ENCODE results near the gene HSPA12B. TPM values are rescaled to one million over a fixed set of nuclear protein-coding genes. Genes with fewer than 3 reads are reported as not detected.

HSPA12B gene
- total and polyA plus RNA-seq, 9 of the 15 experiments (the other 6 are each of a cell fraction or from before 2014, with no cell fraction given) = 0.03 to 0.07 TPM; not detected in 7

DNA sequence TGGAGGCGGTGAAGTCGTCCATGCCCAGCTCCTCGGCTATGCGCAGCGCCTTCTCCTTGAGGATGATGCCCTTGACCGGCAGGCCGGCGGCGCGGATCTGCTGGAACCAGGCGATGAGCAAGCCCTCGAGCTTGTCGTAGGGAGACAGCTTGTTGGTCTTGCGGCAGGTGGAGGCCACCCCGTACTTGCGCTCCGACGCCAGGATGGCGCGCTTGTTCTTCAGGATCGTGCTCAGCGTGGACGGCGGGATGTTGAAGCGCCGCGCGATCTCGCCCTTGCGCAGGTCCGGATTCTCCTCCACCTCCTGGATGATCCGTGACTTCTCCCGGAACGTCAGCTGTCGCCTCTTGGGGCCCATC is 53.6 kb downstream of the HSPA12B start (continued):
- TF ChIP-seq, protein P1, sequence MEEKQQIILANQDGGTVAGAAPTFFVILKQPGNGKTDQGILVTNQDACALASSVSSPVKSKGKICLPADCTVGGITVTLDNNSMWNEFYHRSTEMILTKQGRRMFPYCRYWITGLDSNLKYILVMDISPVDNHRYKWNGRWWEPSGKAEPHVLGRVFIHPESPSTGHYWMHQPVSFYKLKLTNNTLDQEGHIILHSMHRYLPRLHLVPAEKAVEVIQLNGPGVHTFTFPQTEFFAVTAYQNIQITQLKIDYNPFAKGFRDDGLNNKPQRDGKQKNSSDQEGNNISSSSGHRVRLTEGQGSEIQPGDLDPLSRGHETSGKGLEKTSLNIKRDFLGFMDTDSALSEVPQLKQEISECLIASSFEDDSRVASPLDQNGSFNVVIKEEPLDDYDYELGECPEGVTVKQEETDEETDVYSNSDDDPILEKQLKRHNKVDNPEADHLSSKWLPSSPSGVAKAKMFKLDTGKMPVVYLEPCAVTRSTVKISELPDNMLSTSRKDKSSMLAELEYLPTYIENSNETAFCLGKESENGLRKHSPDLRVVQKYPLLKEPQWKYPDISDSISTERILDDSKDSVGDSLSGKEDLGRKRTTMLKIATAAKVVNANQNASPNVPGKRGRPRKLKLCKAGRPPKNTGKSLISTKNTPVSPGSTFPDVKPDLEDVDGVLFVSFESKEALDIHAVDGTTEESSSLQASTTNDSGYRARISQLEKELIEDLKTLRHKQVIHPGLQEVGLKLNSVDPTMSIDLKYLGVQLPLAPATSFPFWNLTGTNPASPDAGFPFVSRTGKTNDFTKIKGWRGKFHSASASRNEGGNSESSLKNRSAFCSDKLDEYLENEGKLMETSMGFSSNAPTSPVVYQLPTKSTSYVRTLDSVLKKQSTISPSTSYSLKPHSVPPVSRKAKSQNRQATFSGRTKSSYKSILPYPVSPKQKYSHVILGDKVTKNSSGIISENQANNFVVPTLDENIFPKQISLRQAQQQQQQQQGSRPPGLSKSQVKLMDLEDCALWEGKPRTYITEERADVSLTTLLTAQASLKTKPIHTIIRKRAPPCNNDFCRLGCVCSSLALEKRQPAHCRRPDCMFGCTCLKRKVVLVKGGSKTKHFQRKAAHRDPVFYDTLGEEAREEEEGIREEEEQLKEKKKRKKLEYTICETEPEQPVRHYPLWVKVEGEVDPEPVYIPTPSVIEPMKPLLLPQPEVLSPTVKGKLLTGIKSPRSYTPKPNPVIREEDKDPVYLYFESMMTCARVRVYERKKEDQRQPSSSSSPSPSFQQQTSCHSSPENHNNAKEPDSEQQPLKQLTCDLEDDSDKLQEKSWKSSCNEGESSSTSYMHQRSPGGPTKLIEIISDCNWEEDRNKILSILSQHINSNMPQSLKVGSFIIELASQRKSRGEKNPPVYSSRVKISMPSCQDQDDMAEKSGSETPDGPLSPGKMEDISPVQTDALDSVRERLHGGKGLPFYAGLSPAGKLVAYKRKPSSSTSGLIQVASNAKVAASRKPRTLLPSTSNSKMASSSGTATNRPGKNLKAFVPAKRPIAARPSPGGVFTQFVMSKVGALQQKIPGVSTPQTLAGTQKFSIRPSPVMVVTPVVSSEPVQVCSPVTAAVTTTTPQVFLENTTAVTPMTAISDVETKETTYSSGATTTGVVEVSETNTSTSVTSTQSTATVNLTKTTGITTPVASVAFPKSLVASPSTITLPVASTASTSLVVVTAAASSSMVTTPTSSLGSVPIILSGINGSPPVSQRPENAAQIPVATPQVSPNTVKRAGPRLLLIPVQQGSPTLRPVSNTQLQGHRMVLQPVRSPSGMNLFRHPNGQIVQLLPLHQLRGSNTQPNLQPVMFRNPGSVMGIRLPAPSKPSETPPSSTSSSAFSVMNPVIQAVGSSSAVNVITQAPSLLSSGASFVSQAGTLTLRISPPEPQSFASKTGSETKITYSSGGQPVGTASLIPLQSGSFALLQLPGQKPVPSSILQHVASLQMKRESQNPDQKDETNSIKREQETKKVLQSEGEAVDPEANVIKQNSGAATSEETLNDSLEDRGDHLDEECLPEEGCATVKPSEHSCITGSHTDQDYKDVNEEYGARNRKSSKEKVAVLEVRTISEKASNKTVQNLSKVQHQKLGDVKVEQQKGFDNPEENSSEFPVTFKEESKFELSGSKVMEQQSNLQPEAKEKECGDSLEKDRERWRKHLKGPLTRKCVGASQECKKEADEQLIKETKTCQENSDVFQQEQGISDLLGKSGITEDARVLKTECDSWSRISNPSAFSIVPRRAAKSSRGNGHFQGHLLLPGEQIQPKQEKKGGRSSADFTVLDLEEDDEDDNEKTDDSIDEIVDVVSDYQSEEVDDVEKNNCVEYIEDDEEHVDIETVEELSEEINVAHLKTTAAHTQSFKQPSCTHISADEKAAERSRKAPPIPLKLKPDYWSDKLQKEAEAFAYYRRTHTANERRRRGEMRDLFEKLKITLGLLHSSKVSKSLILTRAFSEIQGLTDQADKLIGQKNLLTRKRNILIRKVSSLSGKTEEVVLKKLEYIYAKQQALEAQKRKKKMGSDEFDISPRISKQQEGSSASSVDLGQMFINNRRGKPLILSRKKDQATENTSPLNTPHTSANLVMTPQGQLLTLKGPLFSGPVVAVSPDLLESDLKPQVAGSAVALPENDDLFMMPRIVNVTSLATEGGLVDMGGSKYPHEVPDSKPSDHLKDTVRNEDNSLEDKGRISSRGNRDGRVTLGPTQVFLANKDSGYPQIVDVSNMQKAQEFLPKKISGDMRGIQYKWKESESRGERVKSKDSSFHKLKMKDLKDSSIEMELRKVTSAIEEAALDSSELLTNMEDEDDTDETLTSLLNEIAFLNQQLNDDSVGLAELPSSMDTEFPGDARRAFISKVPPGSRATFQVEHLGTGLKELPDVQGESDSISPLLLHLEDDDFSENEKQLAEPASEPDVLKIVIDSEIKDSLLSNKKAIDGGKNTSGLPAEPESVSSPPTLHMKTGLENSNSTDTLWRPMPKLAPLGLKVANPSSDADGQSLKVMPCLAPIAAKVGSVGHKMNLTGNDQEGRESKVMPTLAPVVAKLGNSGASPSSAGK (IDR thresholded peaks at IDR 0.05) = peak; percentile 88
- TF ChIP-seq HDGF (IDR thresholded peaks at IDR 0.05) (no peak), MYC (IDR thresholded peaks at IDR 0.05; ENCODE audit: low read depth, low read length) (peak; percentile 16; the same call in 1 of the 2 replicates), MYC (CRISPR knock-in tag; IDR thresholded peaks at IDR 0.05; ENCODE audit: borderline replicate concordance, low read depth) (no peak), RBBP5 (IDR thresholded peaks at IDR 0.05; ENCODE audit: borderline replicate concordance, insufficient read depth, low read length, poor library complexity, severe bottlenecking) (peak; percentile 79), ZBTB17 (CRISPR knock-in tag; IDR thresholded peaks at IDR 0.05) (no peak), HDAC2 (IDR thresholded peaks at IDR 0.05) (no peak), TCF3 (CRISPR knock-in tag; IDR thresholded peaks at IDR 0.05) (no peak), RAD51 (IDR thresholded peaks at IDR 0.05; ENCODE audit: borderline replicate concordance, low read depth) (no peak), ZNF311 (CRISPR knock-in tag; IDR thresholded peaks at IDR 0.05) (no peak), MCM3 (IDR thresholded peaks at IDR 0.05) (no peak), RUNX1 (IDR thresholded peaks at IDR 0.05; ENCODE audit: low read depth) (no peak), SMAD2 (IDR thresholded peaks at IDR 0.05; ENCODE audit: low read depth, low read length) (no peak)
- TF ChIP-seq, protein P2, sequence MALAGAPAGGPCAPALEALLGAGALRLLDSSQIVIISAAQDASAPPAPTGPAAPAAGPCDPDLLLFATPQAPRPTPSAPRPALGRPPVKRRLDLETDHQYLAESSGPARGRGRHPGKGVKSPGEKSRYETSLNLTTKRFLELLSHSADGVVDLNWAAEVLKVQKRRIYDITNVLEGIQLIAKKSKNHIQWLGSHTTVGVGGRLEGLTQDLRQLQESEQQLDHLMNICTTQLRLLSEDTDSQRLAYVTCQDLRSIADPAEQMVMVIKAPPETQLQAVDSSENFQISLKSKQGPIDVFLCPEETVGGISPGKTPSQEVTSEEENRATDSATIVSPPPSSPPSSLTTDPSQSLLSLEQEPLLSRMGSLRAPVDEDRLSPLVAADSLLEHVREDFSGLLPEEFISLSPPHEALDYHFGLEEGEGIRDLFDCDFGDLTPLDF (CRISPR knock-in tag; IDR thresholded peaks at IDR 0.05) = no peak
- TF ChIP-seq, protein P3, sequence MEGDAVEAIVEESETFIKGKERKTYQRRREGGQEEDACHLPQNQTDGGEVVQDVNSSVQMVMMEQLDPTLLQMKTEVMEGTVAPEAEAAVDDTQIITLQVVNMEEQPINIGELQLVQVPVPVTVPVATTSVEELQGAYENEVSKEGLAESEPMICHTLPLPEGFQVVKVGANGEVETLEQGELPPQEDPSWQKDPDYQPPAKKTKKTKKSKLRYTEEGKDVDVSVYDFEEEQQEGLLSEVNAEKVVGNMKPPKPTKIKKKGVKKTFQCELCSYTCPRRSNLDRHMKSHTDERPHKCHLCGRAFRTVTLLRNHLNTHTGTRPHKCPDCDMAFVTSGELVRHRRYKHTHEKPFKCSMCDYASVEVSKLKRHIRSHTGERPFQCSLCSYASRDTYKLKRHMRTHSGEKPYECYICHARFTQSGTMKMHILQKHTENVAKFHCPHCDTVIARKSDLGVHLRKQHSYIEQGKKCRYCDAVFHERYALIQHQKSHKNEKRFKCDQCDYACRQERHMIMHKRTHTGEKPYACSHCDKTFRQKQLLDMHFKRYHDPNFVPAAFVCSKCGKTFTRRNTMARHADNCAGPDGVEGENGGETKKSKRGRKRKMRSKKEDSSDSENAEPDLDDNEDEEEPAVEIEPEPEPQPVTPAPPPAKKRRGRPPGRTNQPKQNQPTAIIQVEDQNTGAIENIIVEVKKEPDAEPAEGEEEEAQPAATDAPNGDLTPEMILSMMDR (IDR thresholded peaks at IDR 0.05 in 2 of 3, conservative IDR thresholded peaks at IDR 0.05 in 1 of 3; ENCODE audit: insufficient read depth in 2 of 3, low read depth in 1 of 3, low read length in 3 of 3) = 0 out of 6 replicates have a peak, but pooled peaks of 1 of the 3 experiments have one; percentile 8

Data from K562 (cell line).